GM12873 (cell line): ENCODE results near the gene DND1.

ENCODE experiments used
- CTCF ChIP-seq: IDR thresholded peaks from 2 replicates; pipeline ENCODE4 v1.5.1; 2012; ENCODE audit warnings: low read depth, mild to moderate bottlenecking, moderate library complexity, low read length, control low read depth; ENCODE audit not compliant: insufficient read depth; ENCODE audit errors: missing control alignments

The DND1 gene

GRCh38 chr5:140673187-140673976 lies at the start of gene DND1:
Gene DND1, minus strand, starts transcription at chr5:140673576. Its CDS starts 34 bp downstream, at chr5:140673542.
- TF ChIP-seq CTCF = no peak

GRCh38 chr5:140718266-140718592 lies 44.9 kb upstream of the DND1 start:
- TF ChIP-seq CTCF = no peak

- no peak for TF ChIP-seq CTCF
Observed at GRCh38 chr5:140713562-140714094, 40.3 kb upstream of the DND1 start.

- TF ChIP-seq CTCF = no peak
Observed at GRCh38 chr5:140711794-140712193, 38.4 kb upstream of the DND1 start.

- no peak for TF ChIP-seq CTCF
Observed at GRCh38 chr5:140710899-140711552, 37.6 kb upstream of the DND1 start.

GRCh38 chr5:140707812-140708211 lies 34.4 kb upstream of the DND1 start:
- no peak for TF ChIP-seq CTCF
